CD1c-positive myeloid dendritic cell (primary cell): Measurements from ENCODE around the gene SP2.

Experiments
- DNase-seq: peaks from one replicate; pipeline ENCODE4 v3.0.0-alpha.2; 2016; ENCODE audit errors: extremely low spot score

SP2 gene

GRCh38 chr17:47895856-47896671 lies at the start of gene SP2:
TSS of gene SP2 (plus strand) at chr17:47896236. CDS start at chr17:47896287, 51 bp downstream.
- peak; percentile 100 for DNase-seq

- no peak for DNase-seq
Observed at GRCh38 chr17:47846716-47847340, 49.2 kb upstream of the SP2 start.

DNA sequence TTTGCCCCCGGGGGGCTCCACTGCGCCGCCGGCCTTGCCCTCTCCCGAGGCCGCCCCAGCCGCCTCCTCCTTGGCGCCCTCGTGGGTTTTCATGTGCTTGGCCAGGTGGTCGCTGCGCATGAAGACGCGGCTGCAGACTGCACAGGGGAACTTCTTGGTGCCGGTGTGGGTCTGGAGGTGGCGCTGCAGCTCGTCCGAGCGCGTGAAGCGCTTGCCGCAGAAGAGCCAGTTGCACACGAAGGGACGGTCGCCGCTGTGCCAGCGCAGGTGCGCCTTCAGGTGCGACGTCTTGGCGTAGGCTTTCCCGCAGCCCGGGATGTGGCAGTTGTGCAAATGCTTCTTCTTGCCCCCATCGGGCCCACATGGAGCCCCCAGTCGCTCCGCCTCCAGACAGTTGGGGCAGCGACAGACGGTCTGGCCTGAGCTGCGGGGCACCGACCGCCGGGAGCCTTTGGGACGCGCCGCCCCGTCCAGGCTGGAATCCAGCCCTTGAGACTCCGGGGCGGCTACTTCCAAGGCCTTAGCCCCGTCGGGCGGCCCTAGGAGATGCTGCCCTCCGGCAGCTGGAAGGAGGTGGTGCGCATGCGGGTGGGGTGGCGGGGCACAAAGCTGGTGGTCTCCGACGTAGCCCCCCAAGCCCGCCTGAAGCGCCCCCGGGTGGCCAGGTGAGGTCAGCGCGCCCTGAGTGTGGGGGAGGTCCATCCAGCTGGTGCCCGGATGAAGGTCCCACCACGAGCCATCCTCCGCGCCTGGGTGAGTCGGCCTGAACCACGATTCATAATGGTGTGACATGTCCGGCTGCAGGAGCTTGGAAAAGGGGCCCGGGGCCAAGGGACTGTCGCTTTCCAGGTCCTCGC lies 48.5 kb upstream of the SP2 start:
- peak; percentile 23 for DNase-seq

DNA sequence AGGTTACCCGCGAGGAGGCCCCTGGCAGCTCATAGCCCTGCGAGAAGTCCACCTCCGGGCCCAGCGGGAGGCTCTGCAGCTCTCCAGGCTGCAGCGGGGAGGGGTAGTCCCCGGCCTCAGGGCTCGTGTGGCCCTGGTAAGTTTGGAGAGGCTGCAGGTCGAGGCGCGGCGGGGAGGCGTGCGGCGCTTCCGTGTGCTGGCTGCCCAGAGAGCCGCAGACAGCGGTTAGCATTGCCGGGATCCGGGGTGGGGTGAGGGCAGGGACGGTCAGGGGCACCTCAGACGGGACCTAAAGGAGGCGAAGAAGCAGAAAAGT lies 47.9 kb upstream of the SP2 start:
- DNase-seq, result no peak

DNA sequence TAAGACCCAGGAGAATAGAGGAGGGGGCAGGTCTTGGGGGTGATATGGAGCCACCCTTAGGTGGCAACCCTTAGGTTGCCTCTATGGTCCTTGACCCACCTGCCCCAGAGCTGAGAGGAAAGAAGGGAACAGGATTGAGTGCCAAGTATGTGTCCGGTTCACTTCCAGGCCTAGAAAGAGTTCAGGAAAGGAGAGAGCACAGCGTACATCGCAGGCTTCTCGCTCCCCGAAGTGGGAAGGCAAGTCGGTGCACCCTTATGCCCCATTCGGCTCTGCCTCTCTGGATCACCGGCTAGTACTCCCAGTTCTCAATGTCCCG lies 45.7 kb upstream of the SP2 start:
- DNase-seq, result no peak

- DNase-seq, result peak; percentile 32
Observed at GRCh38 chr17:47850692-47851573, 45.1 kb upstream of the SP2 start, which contains the start of gene SP6. TSS of gene SP6 (minus strand) at chr17:47851163. CDS start at chr17:47848429, 2,734 bp downstream.

GRCh38 chr17:47851764-47852112 lies 44.3 kb upstream of the SP2 start:
- no peak for DNase-seq

DNA sequence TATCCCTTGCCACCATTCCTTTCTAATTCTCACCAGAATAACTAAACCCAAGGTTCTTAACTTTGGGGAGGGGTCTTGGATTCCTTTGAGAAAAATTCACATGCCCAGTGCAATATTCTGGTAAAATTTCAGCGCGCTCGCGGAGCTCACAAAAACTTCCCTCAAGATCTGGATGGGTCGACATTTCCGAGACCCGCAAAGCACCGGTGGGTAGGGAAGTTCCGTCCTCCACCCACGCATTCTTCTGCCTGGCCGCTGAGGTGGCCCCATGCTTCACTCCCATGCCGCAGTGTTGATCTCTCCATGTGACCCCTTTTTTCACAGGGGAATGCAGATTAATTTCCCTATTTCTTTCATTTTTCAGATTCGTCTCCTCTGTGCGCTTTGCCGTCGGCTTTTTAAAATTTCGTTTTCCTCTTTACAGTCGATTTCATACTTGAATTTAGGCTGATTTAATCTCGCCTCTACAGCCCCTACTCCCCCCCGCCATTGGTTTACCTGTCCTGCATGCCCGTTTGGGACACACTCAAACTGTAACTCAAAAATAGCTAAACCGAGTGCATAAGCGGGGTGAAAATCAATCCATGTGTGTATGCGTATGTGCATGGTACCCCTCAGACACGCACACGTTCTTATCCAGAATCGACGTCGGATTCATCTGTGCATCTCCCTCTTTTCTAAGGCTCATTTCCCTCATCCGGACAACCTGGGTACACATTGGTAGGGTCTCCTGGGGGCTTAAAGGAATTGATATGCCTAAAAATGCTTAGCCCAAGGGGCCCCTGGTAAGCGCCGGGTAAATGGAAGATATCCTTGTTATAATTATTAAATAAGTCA lies 43.7 kb upstream of the SP2 start:
- peak; percentile 69 for DNase-seq

DNA sequence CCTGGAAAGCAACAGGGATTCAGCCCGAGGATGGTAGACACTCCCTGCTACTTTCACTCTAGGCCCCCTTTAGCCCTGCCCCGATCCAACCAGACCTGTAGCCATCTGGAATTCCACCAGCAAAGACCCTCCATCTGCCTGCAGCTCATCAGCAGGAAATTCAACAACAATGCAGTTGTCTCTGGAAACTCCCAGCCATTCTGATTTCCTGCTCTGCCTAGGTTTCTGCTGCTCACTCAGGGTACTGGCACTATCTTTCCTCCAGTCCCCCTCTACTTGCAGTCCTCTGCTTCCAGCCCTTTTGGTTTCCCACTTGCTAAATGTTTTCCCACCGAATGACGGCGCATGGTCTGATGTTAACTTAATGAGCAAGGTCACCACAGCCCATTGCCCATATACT lies 42.4 kb upstream of the SP2 start:
- no peak for DNase-seq

- no peak for DNase-seq
Observed at GRCh38 chr17:47855737-47856136, 40.3 kb upstream of the SP2 start.

DNA sequence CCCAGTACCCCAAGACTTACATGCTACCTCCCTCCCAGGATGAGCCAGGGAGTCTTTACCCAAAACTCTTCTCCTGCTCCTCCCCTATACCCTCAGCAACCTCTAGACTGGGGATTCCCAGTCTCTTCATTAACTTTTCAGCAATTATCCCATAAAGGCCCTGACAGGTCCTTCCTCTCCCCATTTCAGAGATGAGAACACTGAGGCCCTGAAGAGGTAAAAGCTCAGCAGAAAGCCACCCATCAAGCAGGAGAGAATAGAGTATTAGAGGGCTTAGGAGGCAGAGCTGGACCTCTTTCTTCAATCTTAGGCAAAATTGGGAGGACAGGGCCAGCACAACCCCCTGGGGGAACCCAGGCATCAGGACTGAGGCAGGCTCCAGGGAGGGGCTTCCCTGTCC lies 39.2 kb upstream of the SP2 start:
- no peak for DNase-seq

DNA sequence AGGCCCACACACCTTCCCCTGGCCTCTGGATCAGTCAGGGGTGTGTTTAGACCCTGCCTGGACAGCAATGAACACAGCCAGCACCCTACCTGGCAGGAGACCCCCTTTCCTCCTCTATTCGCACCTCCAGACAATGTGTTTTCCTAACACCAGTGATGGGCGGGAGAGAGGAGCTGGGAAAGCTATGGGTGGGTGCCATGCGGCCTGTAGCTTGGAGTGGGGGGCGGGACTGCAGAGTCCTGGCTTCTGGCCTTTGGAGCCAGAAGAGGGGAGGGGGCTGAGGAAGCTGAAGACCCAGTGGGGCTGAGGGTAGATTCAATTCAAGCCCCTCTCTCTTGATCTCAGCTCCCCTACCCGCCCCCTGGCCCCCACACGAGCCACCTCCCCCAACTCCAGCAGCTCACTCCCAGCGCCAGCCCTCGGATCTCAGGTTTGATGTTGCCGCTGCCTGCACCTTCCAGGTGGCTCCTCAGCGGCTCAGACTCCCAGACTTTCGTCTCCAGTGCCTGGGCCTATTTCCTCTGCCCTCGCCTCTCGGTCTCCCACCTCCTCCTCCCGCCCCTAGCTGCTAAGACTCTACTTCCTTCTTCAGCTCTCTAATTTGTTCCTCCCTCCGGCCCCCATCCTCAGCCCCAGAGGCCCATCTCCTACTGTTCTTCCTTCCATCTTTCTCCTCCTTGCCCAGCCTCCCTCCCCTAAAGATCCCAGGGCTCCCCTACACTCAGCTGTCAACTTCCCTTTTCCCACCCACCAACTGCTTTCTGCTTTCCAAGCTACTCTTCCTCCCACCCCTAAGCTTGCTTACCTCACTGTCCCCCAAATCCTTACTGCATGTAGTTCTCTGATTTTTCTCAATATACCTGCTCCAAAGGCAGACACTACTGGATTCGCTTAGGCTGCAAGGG lies 38.2 kb upstream of the SP2 start:
- peak; percentile 37 for DNase-seq

GRCh38 chr17:47860386-47860785 lies 35.6 kb upstream of the SP2 start:
- no peak for DNase-seq

GRCh38 chr17:47862621-47863440 lies 33.2 kb upstream of the SP2 start:
- peak; percentile 12 for DNase-seq

DNA sequence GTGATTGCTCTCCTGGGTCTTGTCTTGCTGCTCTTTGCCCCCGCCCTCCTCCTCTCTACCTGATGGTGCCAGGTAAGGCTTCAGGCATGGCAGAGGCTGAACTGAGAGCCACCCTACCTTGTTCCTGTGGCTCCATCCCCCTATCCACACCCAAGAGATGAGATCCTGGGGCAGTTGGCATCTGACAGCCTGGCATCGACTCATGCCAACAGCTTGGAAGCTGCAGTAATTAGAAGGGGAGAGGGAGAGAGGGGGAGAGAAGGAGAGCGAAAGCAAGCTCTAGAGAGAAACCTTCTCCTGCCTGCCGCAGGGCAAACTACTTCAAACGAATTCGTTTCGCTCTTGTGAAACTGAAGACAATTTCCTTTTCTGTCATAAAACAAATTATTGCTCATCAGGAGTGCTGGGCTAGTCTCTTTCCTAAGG lies 31.2 kb upstream of the SP2 start:
- DNase-seq, result no peak

DNA sequence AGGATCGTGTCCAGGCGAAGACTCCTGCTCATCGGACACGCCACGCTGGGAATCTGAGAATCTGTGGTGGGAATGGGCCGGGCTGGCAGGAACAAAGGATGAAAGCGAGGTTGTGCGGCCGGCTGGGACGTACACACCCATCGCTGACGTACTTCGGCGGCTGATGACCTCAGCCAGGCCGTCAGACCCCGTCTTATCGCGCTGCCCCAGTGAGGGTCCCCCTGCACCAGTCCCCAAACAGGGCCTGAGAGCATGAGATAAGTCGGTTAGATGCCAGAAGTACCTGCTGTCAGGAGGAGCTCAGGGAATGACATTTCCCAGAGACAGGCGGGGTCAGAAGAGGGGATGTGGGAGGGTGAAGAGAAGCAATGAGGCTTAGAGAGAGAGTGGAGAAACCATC lies 29.1 kb upstream of the SP2 start:
- DNase-seq, result no peak

DNA sequence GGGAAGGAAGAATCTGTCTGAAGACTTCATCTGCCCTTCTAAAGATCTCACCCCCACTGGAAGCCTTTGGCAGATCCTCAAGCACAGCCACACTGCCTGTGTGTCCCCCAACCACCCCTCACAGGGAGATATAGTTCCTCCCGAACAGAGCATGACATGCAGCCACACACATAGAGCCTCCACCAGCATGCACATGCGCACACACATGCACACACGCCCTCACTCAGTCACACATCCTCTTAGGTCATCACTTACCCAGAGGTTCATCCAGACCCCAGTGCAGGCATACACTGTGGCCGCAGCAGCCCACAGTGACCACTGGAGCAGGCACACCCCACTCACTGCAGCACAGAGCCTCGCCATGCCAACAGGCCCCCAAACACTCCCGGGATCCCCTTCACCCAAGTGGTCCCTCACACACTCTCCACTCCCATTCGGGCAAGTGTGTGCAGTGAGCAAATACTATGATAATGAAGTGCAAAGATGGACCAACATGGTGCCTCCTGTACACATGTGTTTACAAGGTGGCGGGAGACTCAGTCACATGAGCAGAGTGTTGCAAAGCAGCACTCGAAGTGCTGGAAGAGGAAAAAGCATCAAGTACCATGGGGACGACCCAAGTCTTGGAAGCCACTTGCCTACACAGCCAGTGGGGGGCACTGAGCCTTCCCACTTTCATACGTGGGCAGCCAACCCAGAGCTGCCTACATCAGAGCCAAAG lies 28.1 kb upstream of the SP2 start:
- no peak for DNase-seq

DNA sequence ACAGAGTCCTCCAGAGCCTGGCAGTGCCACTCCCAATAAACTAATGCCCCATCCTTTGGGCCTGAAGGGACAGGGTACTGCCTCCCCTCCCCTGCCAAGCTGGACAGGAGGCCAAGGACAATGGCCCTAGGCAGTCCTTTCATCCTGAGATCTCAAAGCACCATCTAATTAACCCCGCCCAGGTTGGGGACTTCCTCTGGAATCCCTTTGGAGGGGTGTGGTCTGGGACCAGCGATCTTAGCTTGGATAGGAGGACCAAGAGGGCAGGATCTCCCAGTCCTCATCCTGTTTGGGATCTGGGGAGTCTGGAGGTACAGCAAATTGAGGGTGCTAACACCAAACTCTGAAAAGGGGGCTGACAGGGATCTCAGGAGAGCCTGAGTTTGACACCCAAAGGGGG lies 26.9 kb upstream of the SP2 start:
- DNase-seq, result no peak
